Measurements from ENCODE around the gene BRD7.

The BRD7 gene

DNA sequence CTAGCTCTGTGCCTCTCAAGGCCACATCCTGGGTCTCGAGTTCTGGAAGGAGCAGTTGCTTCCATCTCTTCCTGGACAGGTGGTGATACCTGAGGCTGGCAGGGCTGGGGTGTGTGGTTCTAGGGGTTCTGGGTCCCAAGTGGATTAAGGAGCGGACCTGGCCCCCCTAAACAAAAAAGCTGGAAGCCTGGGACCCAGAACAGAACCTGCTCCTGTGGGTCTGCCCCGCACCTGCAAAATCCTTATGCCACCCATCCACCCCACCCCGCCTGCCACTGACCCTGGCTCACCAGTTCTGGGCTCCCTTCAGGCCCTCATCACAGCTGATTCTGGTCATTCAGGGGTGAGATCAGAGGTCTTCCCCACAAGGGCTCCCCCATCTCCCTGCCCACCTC is 57.7 kb downstream of the BRD7 start:
- no peak for DNase-seq (ENCODE audit: low spot score)
- TF ChIP-seq CTCF (IDR thresholded peaks at IDR 0.05; ENCODE audit: extremely low read depth, missing control alignments), result no peak

DNA sequence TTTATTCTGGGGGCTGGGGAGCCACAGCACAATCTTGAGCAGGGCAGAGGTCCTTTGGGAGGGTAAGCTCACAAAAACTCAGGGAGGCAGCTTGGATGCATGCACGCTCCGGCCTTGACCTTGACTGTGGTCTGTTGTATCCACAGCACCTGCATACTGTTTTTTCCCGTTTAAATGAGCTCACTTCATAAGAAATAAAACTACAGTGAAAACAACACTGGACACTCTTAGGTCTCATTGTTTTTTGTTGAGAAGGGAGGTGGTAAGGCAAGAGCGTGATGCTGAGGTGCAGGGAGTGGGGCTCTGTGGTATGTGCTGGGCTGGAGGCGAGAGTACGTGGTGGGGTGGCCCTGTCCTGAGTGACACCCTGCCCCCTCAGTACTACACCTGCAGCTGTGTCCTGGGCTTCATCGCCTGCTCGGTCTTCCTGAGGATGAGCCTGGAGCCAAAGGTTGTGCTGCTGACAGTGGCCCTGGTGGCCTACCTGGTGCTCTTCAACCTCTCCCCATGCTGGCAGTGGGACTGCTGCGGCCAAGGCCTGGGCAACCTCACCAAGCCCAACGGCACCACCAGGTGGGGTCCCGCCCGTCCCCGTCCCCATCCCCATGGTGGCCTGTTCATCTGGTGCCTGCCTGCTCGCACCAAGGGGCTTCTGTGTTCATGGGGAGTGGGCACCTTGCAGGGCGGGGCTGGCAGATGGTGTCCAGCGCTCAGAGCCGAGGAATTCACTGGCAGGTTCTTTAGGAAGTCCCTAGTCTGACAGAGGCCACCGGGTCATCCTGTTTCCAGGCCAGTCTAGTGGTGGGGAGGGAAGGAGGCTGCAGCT is 58.3 kb downstream of the BRD7 start:
- no peak for DNase-seq (ENCODE audit: low spot score)
- no peak for TF ChIP-seq CTCF (IDR thresholded peaks at IDR 0.05; ENCODE audit: extremely low read depth, missing control alignments)

DNA sequence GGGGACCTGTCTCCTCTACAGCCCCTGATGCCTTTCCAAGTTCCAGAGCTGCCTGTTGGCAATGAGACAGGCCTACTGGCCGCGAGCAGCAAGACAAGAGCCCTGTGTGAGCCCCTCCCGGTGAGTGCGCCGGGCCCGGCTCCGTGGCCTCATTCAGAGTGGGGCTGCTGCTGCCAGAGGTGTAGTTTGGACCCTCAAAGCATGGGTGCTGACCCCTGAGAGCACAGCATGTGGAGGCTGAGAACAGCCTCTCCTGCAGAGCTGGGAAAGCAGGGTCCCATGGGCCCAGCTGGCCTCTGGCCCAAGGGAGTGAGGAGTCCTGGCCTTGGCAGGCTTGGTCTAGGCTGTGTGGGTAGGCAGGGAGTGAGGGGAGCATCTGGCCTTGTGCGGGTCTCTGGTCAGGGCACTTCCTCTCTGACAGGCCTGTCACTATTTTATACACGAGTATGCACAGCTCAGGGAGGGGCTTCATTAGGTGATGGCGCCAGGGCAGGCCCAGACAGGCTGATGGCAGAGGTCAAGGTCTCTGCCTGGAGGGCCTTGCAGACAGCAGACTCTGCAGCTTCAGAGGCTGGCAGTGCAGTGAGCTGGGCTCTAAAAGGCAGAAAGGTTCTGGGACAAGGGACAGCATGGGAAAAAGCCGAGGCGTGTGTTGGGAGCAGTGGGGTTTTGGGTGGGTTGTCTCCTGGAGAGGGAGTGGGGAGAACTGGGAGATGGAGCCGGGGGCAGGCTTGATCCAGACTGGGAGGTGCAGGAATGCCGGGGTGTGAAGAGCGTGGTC is 59.1 kb downstream of the BRD7 start:
- DNase-seq (ENCODE audit: low spot score), result no peak
- TF ChIP-seq CTCF (IDR thresholded peaks at IDR 0.05; ENCODE audit: extremely low read depth, missing control alignments), result no peak

DNA sequence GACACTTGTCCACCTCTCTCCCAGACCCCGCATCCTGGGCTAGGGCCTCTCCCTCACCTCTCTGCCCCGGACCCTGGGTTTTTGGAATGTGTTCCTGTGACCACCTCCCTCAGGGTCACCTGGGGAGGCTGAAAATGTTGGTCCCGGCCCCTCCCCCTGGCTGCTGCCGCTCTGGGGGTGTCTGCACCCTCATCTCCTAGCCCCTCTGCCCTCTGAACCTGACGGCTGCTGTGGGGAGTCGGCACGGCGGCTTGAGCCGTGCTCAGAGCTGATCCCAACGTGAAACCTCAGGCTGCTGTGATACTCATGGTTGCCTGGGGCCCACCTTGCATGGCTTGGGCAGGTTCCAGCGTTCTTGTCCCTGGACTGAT is 59.6 kb downstream of the BRD7 start:
- DNase-seq (ENCODE audit: low spot score), result no peak
- TF ChIP-seq CTCF (IDR thresholded peaks at IDR 0.05; ENCODE audit: extremely low read depth, missing control alignments), result no peak

- no peak for TF ChIP-seq CTCF (IDR thresholded peaks at IDR 0.05; ENCODE audit: extremely low read depth, missing control alignments)
- no peak for DNase-seq (ENCODE audit: low spot score)
These were observed 60.4 kb downstream of the BRD7 start for GRCh38 chr16:50308237-50308965.

- DNase-seq (ENCODE audit: low spot score), result no peak
- no peak for TF ChIP-seq CTCF (IDR thresholded peaks at IDR 0.05; ENCODE audit: extremely low read depth, missing control alignments)
These were observed 62.5 kb downstream of the BRD7 start for GRCh38 chr16:50306287-50306686.
